Thymus (tissue), 11 donors: Measurements from ENCODE around the gene CDKN2A. TPM values are rescaled to one million over a fixed set of nuclear protein-coding genes. Genes with fewer than 3 reads are reported as not detected.

Experiments
- DNase-seq, 9 donors: peaks; one replicate each; pipeline ENCODE4 v3.0.0-alpha.2; 2013; ENCODE audit warnings: low spot score in 9 of 9, low read depth in 6 of 9, missing footprints in 1 of 9
- H3K27ac ChIP-seq, 2 donors: one replicate each; pipeline ENCODE4 v1.5.1; 2013; ENCODE audit warnings: control low read depth in 1 of 2, low read depth in 1 of 2, low read length in 1 of 2, mild to moderate bottlenecking in 1 of 2, moderate library complexity in 1 of 2
- H3K27me3 ChIP-seq, 2 donors: one replicate each; pipeline ENCODE4 v1.5.1; 2013; ENCODE audit warnings: low read length in 1 of 2; ENCODE audit not compliant: control insufficient read depth in 2 of 2, insufficient read depth in 1 of 2
- H3K36me3 ChIP-seq, 2 donors: one replicate each; pipeline ENCODE4 v1.5.1; 2013; ENCODE audit warnings: low read length in 1 of 2, mild to moderate bottlenecking in 1 of 2, moderate library complexity in 1 of 2; ENCODE audit not compliant: control insufficient read depth in 2 of 2, insufficient read depth in 2 of 2
- H3K4me1 ChIP-seq, 2 donors: one replicate each; pipeline ENCODE4 v1.5.1; 2013; ENCODE audit warnings: low read length in 2 of 2; ENCODE audit not compliant: control insufficient read depth in 2 of 2, insufficient read depth in 2 of 2
- H3K4me3 ChIP-seq, 2 donors: one replicate each; pipeline ENCODE4 v1.5.1; 2013; ENCODE audit warnings: low read length in 2 of 2, control low read depth in 1 of 2, mild to moderate bottlenecking in 1 of 2
- H3K9me3 ChIP-seq, 2 donors: one replicate each; pipeline ENCODE4 v1.5.1; 2013; ENCODE audit warnings: low read length in 1 of 2, mild to moderate bottlenecking in 1 of 2; ENCODE audit not compliant: control insufficient read depth in 2 of 2, insufficient read depth in 1 of 2
- WGBS: extraction: QIAGEN DNeasy Blood & Tissue Kit; methylation state at CpG from one replicate; pipeline ENCODE4 v1.1.7; 2013; 5-methylcytosine and 5-hydroxymethylcytosine counted together
- polyA plus RNA-seq: library from polyadenylated mRNA; stranded (reverse); fragments of 200-250 nt; gene quantifications from one replicate; pipeline ENCODE4 v1.2.3, GENCODE V29; 2013
- total RNA-seq: library from RNA; stranded (reverse); fragments of 120-200 nt; gene quantifications from one replicate; pipeline ENCODE4 v1.2.4, GENCODE V29; 2013
- donor health status: healthy.

CDKN2A gene
- total and polyA plus RNA-seq, 2 donors = 1.6 to 5.3 TPM

- Histone ChIP-seq H3K27ac (no peak overlapping the region), H3K36me3 (no peaks in the 10 kb centered on the region), H3K27me3 (peaks cover 49 to 72% of the 10 kb centered on the region in 2 donors), H3K4me1 (peaks cover 2 to 11% of the 10 kb centered on the region in 2 donors), H3K9me3 (no peaks in the 10 kb centered on the region), H3K4me3 (no peak overlapping the region)
- no peak for DNase-seq
- 13% methylated on average over 6 of the region's 6 CpGs for WGBS
These were observed 15.3 kb upstream of the CDKN2A start for GRCh38 chr9:22009506-22009867.

DNA sequence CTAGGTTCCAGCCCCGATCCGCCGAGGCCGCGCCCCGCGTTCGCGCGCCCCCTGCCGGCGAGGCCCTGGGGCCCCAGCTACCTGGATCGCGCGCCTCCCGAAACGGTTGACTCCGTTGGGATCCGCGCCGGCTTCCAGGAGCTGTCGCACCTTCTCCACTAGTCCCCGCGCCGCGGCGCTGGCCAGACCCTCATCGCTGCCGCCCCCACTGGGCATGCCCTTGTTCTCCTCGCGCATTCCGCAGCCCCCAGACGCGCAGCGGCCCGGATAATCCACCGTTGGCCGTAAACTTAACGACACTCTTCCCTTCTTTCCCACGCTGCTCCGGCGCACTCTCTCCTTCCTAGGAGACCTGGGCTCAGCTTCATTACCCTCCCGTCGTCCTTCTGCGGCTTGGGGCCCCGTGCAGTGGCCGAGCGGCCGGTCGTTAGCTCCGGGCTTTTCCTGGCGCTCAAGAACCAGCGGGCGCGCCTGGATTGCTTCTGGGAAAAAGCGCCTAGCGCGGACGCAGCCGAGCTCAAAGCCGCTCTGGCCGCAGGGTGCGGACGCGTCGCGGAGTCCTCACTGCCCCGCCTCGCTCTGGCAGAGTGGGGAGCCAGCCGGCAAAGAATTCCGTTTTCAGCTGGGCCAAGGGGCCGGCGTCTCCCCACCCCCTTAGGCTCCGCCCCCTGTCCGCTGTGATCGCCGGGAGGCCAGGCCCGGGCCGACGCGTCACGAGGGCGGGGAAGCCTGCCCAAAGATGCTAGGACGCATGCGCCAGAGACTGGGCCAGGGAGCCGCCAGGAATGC, 14.7 kb upstream of the CDKN2A start, which contains the start of gene CDKN2B:
Gene CDKN2B, minus strand, starts transcription at position 589 of the 789 bp plus-strand sequence. Its CDS starts 352 bp downstream, at position 237.
- no peaks in the 10 kb centered on the region for H3K9me3 ChIP-seq
- H3K36me3 ChIP-seq = no peaks in the 10 kb centered on the region
- peak in 3 of 9 donors; percentile 36 to 61 (median 57) for DNase-seq
- peaks cover 49 to 78% of the 10 kb centered on the region in 2 donors for H3K27me3 ChIP-seq
- H3K4me1 ChIP-seq = peaks cover 2 to 11% of the 10 kb centered on the region in 2 donors
- 3% methylated on average over 86 of the region's 86 CpGs for WGBS
- H3K27ac ChIP-seq = no peak within 1 kb of the TSS
- H3K4me3 ChIP-seq = peak within 1 kb of the TSS; percentile 39 to 45

GRCh38 chr9:22008384-22008716, 14.2 kb upstream of the CDKN2A start:
- Histone ChIP-seq H3K27ac (no peak overlapping the region), H3K27me3 (peaks cover 52 to 83% of the 10 kb centered on the region in 2 donors), H3K4me1 (peaks cover 2 to 11% of the 10 kb centered on the region in 2 donors), H3K36me3 (no peaks in the 10 kb centered on the region), H3K4me3 (peak overlapping the region in 1 of 2 donors; percentile 39), H3K9me3 (no peaks in the 10 kb centered on the region)
- no peak for DNase-seq
- WGBS = 5% methylated on average over 8 of the region's 8 CpGs

- H3K36me3 ChIP-seq = no peaks in the 10 kb centered on the region
- H3K27ac ChIP-seq = no peak overlapping the region
- H3K9me3 ChIP-seq = no peaks in the 10 kb centered on the region
- peaks cover 50 to 90% of the 10 kb centered on the region in 2 donors for H3K27me3 ChIP-seq
- 9% methylated on average over 44 of the region's 44 CpGs for WGBS
- no peak for DNase-seq
- H3K4me3 ChIP-seq = no peak overlapping the region
- peaks cover 2 to 11% of the 10 kb centered on the region in 2 donors for H3K4me1 ChIP-seq
These were observed 11.8 kb upstream of the CDKN2A start for GRCh38 chr9:22005702-22006606.

GRCh38 chr9:22005021-22005701, 11.0 kb upstream of the CDKN2A start:
- Histone ChIP-seq H3K4me3 (no peak overlapping the region), H3K27ac (no peak overlapping the region), H3K27me3 (peaks cover 47 to 89% of the 10 kb centered on the region in 2 donors), H3K36me3 (no peaks in the 10 kb centered on the region), H3K4me1 (peaks cover 2 to 11% of the 10 kb centered on the region in 2 donors), H3K9me3 (no peaks in the 10 kb centered on the region)
- WGBS = 5% methylated on average over 25 of the region's 25 CpGs
- DNase-seq = peak in 1 of 9 donors; percentile 19

GRCh38 chr9:22002038-22002437, 7.8 kb upstream of the CDKN2A start:
- Histone ChIP-seq H3K27me3 (peaks cover 33 to 79% of the 10 kb centered on the region in 2 donors), H3K9me3 (no peaks in the 10 kb centered on the region), H3K4me1 (peaks cover 0 to 2% of the 10 kb centered on the region in 2 donors), H3K36me3 (no peaks in the 10 kb centered on the region), H3K27ac (no peak overlapping the region), H3K4me3 (no peak overlapping the region)
- no peak for DNase-seq
- WGBS = 31% methylated on average over 1 of the region's 1 CpG

DNA sequence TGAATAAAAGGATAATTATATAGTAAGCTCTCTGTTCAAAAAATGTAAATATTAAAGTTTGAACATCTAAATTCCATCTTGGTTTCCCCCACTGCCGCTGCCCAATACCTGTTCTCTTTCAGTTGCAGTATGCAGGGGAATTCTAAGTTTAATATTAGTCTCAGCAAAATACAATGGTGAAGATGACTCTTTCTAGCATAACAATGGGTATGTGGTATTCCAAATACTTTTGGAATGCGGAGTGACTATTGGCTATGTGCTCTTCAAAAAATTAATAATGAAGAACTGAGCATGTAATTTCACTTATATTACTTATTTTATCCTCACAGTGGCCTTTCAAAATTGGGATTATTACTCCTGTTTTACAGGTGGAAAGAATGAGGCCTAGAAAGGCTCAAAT, 3.8 kb upstream of the CDKN2A start:
- no peaks in the 10 kb centered on the region for H3K9me3 ChIP-seq
- peaks cover 18 to 20% of the 10 kb centered on the region in 2 donors for H3K4me1 ChIP-seq
- DNase-seq = no peak
- no peak overlapping the region for H3K27ac ChIP-seq
- 72% methylated on average over 2 of the region's 2 CpGs for WGBS
- H3K27me3 ChIP-seq = peaks cover 27 to 78% of the 10 kb centered on the region in 2 donors
- H3K4me3 ChIP-seq = no peak overlapping the region
- no peaks in the 10 kb centered on the region for H3K36me3 ChIP-seq

DNA sequence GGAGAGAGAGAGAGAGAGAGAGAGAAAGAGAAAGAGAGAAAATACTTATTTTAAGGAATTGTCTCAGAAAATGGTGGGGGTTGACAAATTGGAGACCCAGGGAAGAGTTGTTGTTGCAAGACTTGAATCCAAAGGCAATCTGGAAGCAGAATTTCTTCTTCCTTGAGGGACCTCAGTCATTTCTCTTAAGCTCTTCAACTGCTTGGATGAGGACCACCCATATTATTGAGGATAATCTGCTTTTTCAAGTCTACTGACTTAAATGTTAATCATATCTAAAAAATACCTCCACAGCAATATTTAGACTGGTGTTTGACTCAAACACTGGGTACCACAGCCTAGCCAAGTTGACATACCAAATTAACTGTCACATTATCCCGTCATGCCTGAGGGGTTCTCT, 3.3 kb upstream of the CDKN2A start:
- H3K36me3 ChIP-seq = no peaks in the 10 kb centered on the region
- H3K9me3 ChIP-seq = no peaks in the 10 kb centered on the region
- peaks cover 27 to 77% of the 10 kb centered on the region in 2 donors for H3K27me3 ChIP-seq
- no peak for DNase-seq
- no peak overlapping the region for H3K4me3 ChIP-seq
- no peak overlapping the region for H3K27ac ChIP-seq
- 66% methylated on average over 1 of the region's 1 CpG for WGBS
- H3K4me1 ChIP-seq = peaks cover 18 to 20% of the 10 kb centered on the region in 2 donors
